DOHH2 (cell line): ENCODE measurements around the gene AUNIP.
"Not testable (repeated sequence)": the region's sequence is repeated elsewhere in the genome, so short reads cannot be mapped to it uniquely, and the experiment has no call there.

Experiments used
- H3F3A ChIP-seq: fragments of 200-600 bp; sonication (generic), shearing (Covaris generic); 2 replicates; pipeline ENCODE4 v1.6.0; 2016; ENCODE audit warnings: antibody characterized with exemption, mild to moderate bottlenecking; ENCODE audit not compliant: control insufficient read depth, insufficient read depth
- H3K27ac ChIP-seq: fragments of 200-600 bp; sonication (generic); 2 replicates; pipeline ENCODE4 v1.5.1; 2014; ENCODE audit warnings: low read depth, mild to moderate bottlenecking, low read length, moderate library complexity
- H3K27me3 ChIP-seq: fragments of 200-600 bp; sonication (generic); 2 replicates; pipeline ENCODE4 v1.6.1; 2014; ENCODE audit warnings: mild to moderate bottlenecking, low read length, mixed read lengths; ENCODE audit not compliant: control insufficient read depth
- H3K36me3 ChIP-seq: fragments of 200-600 bp; sonication (generic); 2 replicates; pipeline ENCODE4 v1.6.1; 2014; ENCODE audit warnings: mild to moderate bottlenecking, low read length, moderate library complexity, mixed read lengths; ENCODE audit not compliant: control insufficient read depth
- H3K4me1 ChIP-seq: fragments of 200-600 bp; sonication (generic); 2 replicates; pipeline ENCODE4 v1.6.1; 2014; ENCODE audit warnings: mild to moderate bottlenecking, low read length, mixed read lengths; ENCODE audit not compliant: control insufficient read depth
- H3K4me2 ChIP-seq: fragments of 200-600 bp; sonication (generic); 2 replicates; pipeline ENCODE4 v1.6.0; 2014; ENCODE audit warnings: mild to moderate bottlenecking, low read length, moderate library complexity
- H3K4me3 ChIP-seq: fragments of 200-600 bp; sonication (generic); 2 replicates; pipeline ENCODE4 v1.5.1; 2014; ENCODE audit warnings: mild to moderate bottlenecking, low read length, mixed read lengths
- H3K79me2 ChIP-seq: fragments of 200-600 bp; sonication (generic); 2 replicates; pipeline ENCODE4 v1.6.1; 2014; ENCODE audit warnings: mild to moderate bottlenecking, low read length, mixed read lengths; ENCODE audit not compliant: control insufficient read depth
- H3K9me2 ChIP-seq: fragments of 200-600 bp; sonication (generic); replicated peaks from 2 replicates; pipeline ENCODE4 v1.6.1; 2014; ENCODE audit warnings: mild to moderate bottlenecking, low read length, mixed read lengths; ENCODE audit not compliant: control insufficient read depth
- H3K9me3 ChIP-seq: fragments of 200-600 bp; sonication (generic); 2 replicates; pipeline ENCODE4 v1.6.1; 2014; ENCODE audit warnings: antibody characterized with exemption, low read length, mixed read lengths; ENCODE audit not compliant: control insufficient read depth, insufficient read depth
- H4K20me1 ChIP-seq: fragments of 200-600 bp; sonication (generic); 2 replicates; pipeline ENCODE4 v1.6.0; 2014; ENCODE audit warnings: low read depth, mild to moderate bottlenecking, antibody characterized with exemption, low read length, moderate library complexity; ENCODE audit not compliant: control insufficient read depth, insufficient read depth
- CTCF ChIP-seq: fragments of 200-600 bp; sonication (generic); IDR thresholded peaks from one replicate; pipeline ENCODE4 v1.5.1; 2014; ENCODE audit warnings: antibody characterized with exemption, mild to moderate bottlenecking, low read depth, low read length; ENCODE audit not compliant: poor library complexity, severe bottlenecking
- EZH2phosphoT487 ChIP-seq: fragments of 200-600 bp; sonication (generic); IDR thresholded peaks from 2 replicates; pipeline ENCODE4 v1.6.1; 2017; ENCODE audit warnings: borderline replicate concordance, mild to moderate bottlenecking, antibody characterized with exemption, low read length, moderate library complexity, mixed read lengths

The AUNIP gene

DNA sequence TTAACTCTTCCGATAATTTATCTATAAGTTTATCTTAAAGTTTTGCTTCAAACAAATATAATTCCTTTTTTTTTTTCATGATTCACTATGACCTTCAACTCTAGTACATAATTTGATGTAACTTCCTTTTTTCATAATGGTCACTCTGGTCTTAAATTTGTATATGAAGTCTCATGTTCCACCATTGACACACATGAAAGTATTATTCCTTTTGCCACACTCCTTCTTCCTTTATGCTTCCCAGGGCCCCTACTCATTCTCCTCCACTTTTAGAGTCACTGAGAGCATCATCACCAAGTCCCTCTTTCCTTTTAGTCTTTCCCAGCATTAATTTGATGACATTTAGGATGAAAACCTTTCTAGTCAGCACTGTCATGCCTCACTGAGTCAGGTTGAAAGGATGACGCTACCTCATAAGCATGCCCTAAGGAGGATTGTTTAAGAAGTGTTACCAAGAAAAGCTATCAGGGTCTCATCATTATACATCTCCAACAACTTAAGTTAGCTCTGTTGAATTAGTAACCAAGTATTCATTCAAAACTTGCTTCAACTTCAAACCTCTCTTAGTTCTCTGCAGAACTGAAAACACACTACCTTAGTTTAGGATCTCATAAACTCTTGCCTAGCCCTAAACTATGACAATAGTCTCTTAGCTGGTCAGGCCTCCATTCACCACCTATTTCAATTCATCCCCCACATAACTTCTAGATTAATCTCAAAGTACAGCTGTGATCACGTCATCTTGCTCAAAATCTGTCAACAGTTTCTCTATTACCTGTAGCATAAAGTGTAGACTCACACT is 14.5 kb downstream of the AUNIP start:
- no peak overlapping the region for H3K27ac ChIP-seq
- no peaks in the 10 kb centered on the region for H3K36me3 ChIP-seq
- H4K20me1 ChIP-seq = no peaks in the 10 kb centered on the region
- H3K4me3 ChIP-seq = no peak overlapping the region
- H3K9me3 ChIP-seq = no peaks in the 10 kb centered on the region
- TF ChIP-seq CTCF (no peak), EZH2phosphoT487 (no peak)
- no peaks in the 10 kb centered on the region for H3K27me3 ChIP-seq
- peaks cover 18% of the 10 kb centered on the region for H3K4me1 ChIP-seq
- H3K4me2 ChIP-seq = no peak overlapping the region
- no peaks in the 10 kb centered on the region for H3K9me2 ChIP-seq
- H3K79me2 ChIP-seq = peaks cover 82% of the 10 kb centered on the region
- no peaks in the 10 kb centered on the region for H3F3A ChIP-seq

GRCh38 chr1:25843483-25843882 is 15.8 kb downstream of the AUNIP start:
- TF ChIP-seq EZH2phosphoT487 (no peak), CTCF (no peak)

GRCh38 chr1:25839808-25840207 is 19.4 kb downstream of the AUNIP start:
- H3K9me3 ChIP-seq, H3K9me2 ChIP-seq, H4K20me1 ChIP-seq, H3K27ac ChIP-seq, H3K4me1 ChIP-seq, H3K27me3 ChIP-seq, H3K4me2 ChIP-seq, H3F3A ChIP-seq, H3K4me3 ChIP-seq: not testable (repeated sequence)
- Histone ChIP-seq H3K36me3 (peaks cover 24% of the 10 kb centered on the region), H3K79me2 (peaks cover 48% of the 10 kb centered on the region)

More at GRCh38 chr1:25843483-25843882, 15.8 kb downstream of the AUNIP start:
- Histone ChIP-seq H4K20me1 (no peaks in the 10 kb centered on the region), H3K27me3 (no peaks in the 10 kb centered on the region), H3K4me1 (peaks cover 18% of the 10 kb centered on the region), H3K27ac (no peak overlapping the region), H3K4me3 (no peak overlapping the region), H3F3A (no peaks in the 10 kb centered on the region), H3K9me3 (no peaks in the 10 kb centered on the region), H3K36me3 (no peaks in the 10 kb centered on the region), H3K4me2 (no peak overlapping the region), H3K79me2 (peaks cover 80% of the 10 kb centered on the region), H3K9me2 (no peaks in the 10 kb centered on the region)

DNA sequence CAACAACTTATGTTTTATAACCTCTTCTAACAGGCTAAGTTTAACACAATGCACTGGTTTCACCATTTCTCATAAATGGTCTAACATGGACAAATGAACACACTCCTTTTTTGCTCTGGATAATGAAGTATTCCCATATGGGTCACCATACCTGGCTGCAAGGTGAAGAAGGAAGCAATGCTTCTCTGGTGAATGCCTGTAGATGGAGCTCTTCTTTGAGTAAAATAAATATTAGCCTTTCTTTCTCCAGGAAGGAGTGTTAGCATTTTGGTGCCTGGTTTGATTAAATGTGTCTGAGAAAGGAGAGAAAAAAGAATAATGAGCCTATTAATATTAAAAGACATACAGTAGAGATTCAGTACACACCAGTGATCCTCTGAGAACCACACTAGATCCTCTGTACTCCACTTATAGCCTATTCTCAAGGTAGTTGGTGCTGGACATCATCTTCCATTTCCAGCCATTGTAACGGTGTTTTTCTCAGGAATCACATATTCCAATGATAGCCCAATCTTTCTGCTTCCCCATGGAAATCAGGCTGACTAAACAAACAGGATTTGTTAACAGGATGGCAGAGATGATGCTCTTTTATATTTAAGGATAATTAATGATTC is 21.9 kb downstream of the AUNIP start:
- Histone ChIP-seq H3K4me3 (no peak overlapping the region), H3K27me3 (no peaks in the 10 kb centered on the region), H3K27ac (no peak overlapping the region), H3K79me2 (peaks cover 35% of the 10 kb centered on the region), H3F3A (no peaks in the 10 kb centered on the region), H3K4me1 (no peaks in the 10 kb centered on the region), H3K4me2 (no peak overlapping the region), H3K9me3 (no peaks in the 10 kb centered on the region), H3K9me2 (no peaks in the 10 kb centered on the region), H3K36me3 (peaks cover 46% of the 10 kb centered on the region), H4K20me1 (no peaks in the 10 kb centered on the region)
- TF ChIP-seq EZH2phosphoT487 = no peak
- peak; percentile 64 for TF ChIP-seq CTCF
